Thyroid gland (tissue), 4 donors: Measurements from ENCODE around the gene MORN1. TPM values are rescaled to one million over a fixed set of nuclear protein-coding genes. Genes with fewer than 3 reads are reported as not detected.

ENCODE experiments used
- DNase-seq, 2 donors: peaks; one replicate each; pipeline ENCODE4 v3.0.0-alpha.2; 2019
- H3K27ac ChIP-seq, 3 donors: fragments of 200-600 bp; sonication (generic); 1 replicate in 2 of 3; 2 replicates in 1 of 3; pipeline ENCODE4 v1.5.1; 2016 to 2019; ENCODE audit warnings: mild to moderate bottlenecking in 1 of 3, moderate library complexity in 1 of 3
- H3K27me3 ChIP-seq: fragments of 200-600 bp; sonication (generic); one replicate; pipeline ENCODE4 v1.5.1; 2019
- H3K36me3 ChIP-seq, 2 donors: fragments of 200-600 bp; sonication (generic); one replicate each; pipeline ENCODE4 v1.5.1; 2016 to 2019
- H3K4me1 ChIP-seq, 2 donors: fragments of 200-600 bp; sonication (generic); one replicate each; pipeline ENCODE4 v1.5.1; 2017 to 2019
- H3K4me3 ChIP-seq, 3 donors: fragments of 200-600 bp; sonication (generic); replicated peaks in 1 of 3; 1 replicate in 2 of 3; 2 replicates in 1 of 3; pipeline ENCODE4 v1.5.1; 2016; ENCODE audit warnings: mild to moderate bottlenecking in 1 of 3
- H3K9me3 ChIP-seq: fragments of 200-600 bp; sonication (generic); one replicate; pipeline ENCODE4 v1.5.1; 2017
- CTCF ChIP-seq, 6 experiments: fragments of 200-600 bp in 3 of 6; fragments of 450-650 bp in 3 of 6; sonication (generic) in 3 of 6; IDR thresholded peaks; one replicate each; pipeline ENCODE4 v1.5.1; 2016 to 2019; ENCODE audit warnings: antibody characterized with exemption in 6 of 6, mild to moderate bottlenecking in 2 of 6, inconsistent platforms in 1 of 6, moderate library complexity in 1 of 6
- POLR2A ChIP-seq, 2 donors: fragments of 450-650 bp; IDR thresholded peaks; one replicate each; pipeline ENCODE4 v1.6.1; 2017; ENCODE audit warnings: antibody characterized with exemption in 2 of 2, mild to moderate bottlenecking in 2 of 2, moderate library complexity in 1 of 2
- WGBS, 2 donors: methylation state at CpG; one replicate each; pipeline ENCODE4 v1.1.5; 2017; 5-methylcytosine and 5-hydroxymethylcytosine counted together
- intact Hi-C: fragments of 100-400 bp; cut with DNase I; formaldehyde crosslinking; loops from one replicate; pipeline ENCODE4 v1.15.1; 2023
- total RNA-seq, 4 donors: library from RNA; depleted of rRNA; stranded (reverse); fragments of >200 nt; gene quantifications; one replicate each; pipeline ENCODE4 v1.2.3, GENCODE V29; 2016

The MORN1 gene
- total RNA-seq, 4 donors from 2014 or later: 23.3 to 45.3 (median 33.8) TPM

GRCh38 chr1:2326524-2326923 lies 64.8 kb downstream of the MORN1 start:
- Histone ChIP-seq H3K9me3 (no peaks in the 10 kb centered on the region), H3K4me1 (peaks cover 24 to 37% of the 10 kb centered on the region in 2 donors), H3K4me3 (no peak overlapping the region), H3K27me3 (no peaks in the 10 kb centered on the region), H3K27ac (no peak overlapping the region), H3K36me3 (no peaks in the 10 kb centered on the region)
- TF ChIP-seq POLR2A (IDR thresholded peaks at IDR 0.05) (no peak), CTCF (IDR thresholded peaks at IDR 0.05) (no peak)
- intact Hi-C loops: no loop called here
- WGBS, 2 donors: 87 to 94% methylated on average over 9 to 16 of the region's 21 CpGs
- no peak for DNase-seq

DNA sequence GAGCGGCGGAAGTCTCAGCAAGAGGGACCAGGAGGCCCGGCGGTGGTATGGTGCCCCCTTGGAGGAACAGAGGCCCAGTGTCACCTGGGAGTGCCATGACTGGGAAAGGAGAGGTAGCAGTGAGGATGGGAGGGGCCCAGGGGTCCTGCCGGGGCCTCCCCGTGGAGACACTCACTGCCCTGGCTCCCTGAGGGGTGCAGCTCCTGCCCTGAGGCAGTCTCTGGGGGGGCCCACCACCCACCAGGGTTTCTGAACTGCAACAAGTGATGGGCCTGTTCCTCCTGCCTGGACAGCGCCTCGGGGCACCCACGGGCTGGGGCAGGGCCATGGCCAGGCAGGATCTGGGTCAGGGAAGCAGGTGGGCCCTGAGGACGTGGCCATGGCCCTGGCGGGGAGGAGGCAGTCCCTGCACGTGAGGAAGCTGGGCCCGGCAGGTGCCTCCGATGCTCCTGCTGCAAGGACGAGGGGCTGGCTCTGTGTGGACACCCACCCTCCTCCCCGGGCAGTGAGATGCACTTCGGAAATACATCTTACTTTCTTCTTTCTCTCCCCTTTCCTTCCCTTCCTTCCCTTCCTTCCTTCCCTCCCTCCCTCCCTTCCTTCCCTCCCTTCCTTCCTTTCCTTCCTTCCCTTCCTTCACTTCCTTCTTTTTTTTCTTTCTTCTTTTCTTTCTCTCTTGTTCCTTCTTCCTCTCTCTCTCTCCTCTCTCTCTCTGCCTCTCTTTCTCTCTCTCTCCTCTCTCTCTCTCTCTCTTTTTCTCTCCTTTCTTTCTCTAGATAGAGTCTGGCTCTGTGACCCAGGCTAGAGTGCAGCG lies 66.6 kb downstream of the MORN1 start:
- no peaks in the 10 kb centered on the region for H3K27me3 ChIP-seq
- TF ChIP-seq CTCF (IDR thresholded peaks at IDR 0.05) (no peak), POLR2A (IDR thresholded peaks at IDR 0.05) (no peak)
- no peak for DNase-seq
- H3K36me3 ChIP-seq: no peaks in the 10 kb centered on the region
- no peaks in the 10 kb centered on the region for H3K9me3 ChIP-seq
- H3K27ac ChIP-seq: no peak overlapping the region
- H3K4me1 ChIP-seq: peaks cover 29 to 43% of the 10 kb centered on the region in 2 donors
- intact Hi-C loops: no loop called here
- 91 to 96% methylated on average over 16 to 17 of the region's 18 CpGs for whole genome bisulfite sequencing, 2 donors
- H3K4me3 ChIP-seq: no peak overlapping the region

DNA sequence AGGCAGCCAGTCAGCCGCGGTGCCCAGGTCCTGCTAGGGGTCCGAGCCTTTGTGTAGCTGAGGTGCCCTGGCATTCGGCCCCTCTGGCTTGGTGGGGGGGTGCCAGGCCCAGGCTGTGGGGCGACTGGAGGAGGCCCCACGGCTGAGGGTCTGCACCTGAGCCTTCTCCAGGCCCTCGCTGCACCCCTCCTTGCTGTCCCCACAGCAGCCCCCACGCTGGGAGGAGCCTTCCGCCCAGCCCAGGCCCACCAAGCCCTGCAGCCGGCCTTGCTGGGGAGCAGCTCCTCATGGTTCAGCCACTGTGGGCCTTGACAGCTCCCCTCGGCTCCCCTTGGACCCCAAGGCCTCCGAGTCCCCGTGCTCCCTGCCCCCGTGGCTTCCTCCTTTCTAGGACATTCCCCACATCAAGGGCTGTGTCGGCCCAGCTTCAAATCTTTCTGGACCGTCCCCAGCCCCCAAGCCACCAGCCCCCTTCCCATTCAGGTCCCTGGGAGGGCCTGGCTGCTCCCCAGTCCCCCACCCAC lies 67.8 kb downstream of the MORN1 start:
- intact Hi-C loops: no loop called here
- 83 to 89% methylated on average over 10 to 14 of the region's 16 CpGs for WGBS, 2 donors
- TF ChIP-seq CTCF (IDR thresholded peaks at IDR 0.05): no peak
- peak overlapping the region; percentile 90 to 99 (median 97) for H3K27ac ChIP-seq
- no peaks in the 10 kb centered on the region for H3K36me3 ChIP-seq
- no peaks in the 10 kb centered on the region for H3K9me3 ChIP-seq
- no peaks in the 10 kb centered on the region for H3K27me3 ChIP-seq
- no peak overlapping the region for H3K4me3 ChIP-seq
- peaks cover 29 to 52% of the 10 kb centered on the region in 2 donors for H3K4me1 ChIP-seq
- no peak for DNase-seq

- Histone ChIP-seq H3K4me1 (peaks cover 29 to 57% of the 10 kb centered on the region in 2 donors), H3K4me3 (peak overlapping the region in 1 of 3 donors; percentile 4)
- intact Hi-C loops: no loop called here
Observed at GRCh38 chr1:2322581-2323211, 68.7 kb downstream of the MORN1 start.

More at GRCh38 chr1:2322581-2323211, 68.7 kb downstream of the MORN1 start:
- Histone ChIP-seq H3K27me3 (no peaks in the 10 kb centered on the region), H3K36me3 (no peaks in the 10 kb centered on the region), H3K9me3 (no peaks in the 10 kb centered on the region), H3K27ac (peak overlapping the region; percentile 90 to 99 (median 97))
- peak; percentile 83 to 85 for DNase-seq
- 25 to 26% methylated on average over 13 to 20 of the region's 41 CpGs for WGBS, 2 donors
- TF ChIP-seq POLR2A (IDR thresholded peaks at IDR 0.05) (no peak), CTCF (IDR thresholded peaks at IDR 0.05) (no peak)
